ENCODE measurements around the gene ABCB10.

Gene ABCB10

DNA sequence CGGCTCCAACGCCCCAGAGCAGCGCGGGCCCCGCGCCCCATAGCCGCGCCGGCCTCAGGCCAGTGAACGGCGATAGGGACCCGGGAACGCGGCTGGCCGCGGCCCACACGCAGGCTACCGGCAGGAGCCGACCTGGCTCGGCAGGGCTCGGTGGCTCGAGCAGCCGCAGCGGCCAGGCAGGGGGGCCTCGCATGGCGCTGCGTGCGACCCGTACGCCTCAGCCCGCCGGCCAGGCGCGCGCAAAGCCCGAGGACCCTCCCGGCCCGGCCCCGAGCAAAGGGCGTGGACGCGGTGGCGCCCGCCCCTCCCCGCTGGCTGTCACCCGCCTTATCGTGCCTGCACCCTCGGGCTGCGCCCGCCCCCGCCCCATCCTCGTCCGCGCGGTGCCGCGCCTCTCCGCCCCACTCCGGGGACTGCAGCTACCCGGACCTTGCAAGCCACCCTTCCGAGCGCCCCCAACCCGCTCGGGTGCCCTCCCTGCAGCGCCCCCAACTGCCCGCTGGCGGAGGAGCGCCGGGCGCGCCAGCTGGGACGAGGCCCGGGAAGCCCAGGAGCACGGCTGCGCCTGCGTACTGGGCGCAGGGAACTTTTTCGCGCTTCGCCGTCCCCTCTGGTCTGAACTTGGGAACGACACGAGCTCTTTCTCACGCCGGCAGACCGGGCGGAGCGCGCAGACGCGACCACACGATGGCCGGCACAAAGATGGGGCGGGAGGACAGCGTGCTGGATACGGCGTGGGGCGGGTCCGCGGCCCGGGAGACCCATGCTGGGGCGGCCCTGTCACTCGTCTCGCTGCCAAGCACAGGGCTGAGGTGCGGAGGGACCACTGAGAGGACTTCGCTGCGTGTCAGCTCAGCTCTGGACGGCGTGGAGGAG lies at the start of gene ABCB10:
Gene ABCB10 (minus strand): TSS at position 248 of the 876 bp plus-strand sequence. CDS start 55 bp downstream, at position 193.
- Histone ChIP-seq H3K27me3 (ENCODE audit: insufficient read depth, insufficient read length) (no peaks in the 10 kb centered on the region), H3K9me3 (ENCODE audit: insufficient read depth, low read length) (no peaks in the 10 kb centered on the region), H3K4me1 (ENCODE audit: insufficient read depth, insufficient read length) (peaks cover 5% of the 10 kb centered on the region), H3K4me3 (ENCODE audit: insufficient read length, low read depth) (peak within 1 kb of the TSS; percentile 74), H3K36me3 (ENCODE audit: insufficient read depth, insufficient read length, low read length) (peaks cover 14% of the 10 kb centered on the region), H3K9ac (ENCODE audit: insufficient read length, low read depth) (peak within 1 kb of the TSS; percentile 96)
- peak; percentile 99 for DNase-seq (ENCODE audit: low read depth, low spot score)
- no peak for TF ChIP-seq YY1 (IDR thresholded peaks at IDR 0.05; ENCODE audit: insufficient read depth, insufficient read length)
- no peak for TF ChIP-seq ZNF274 (IDR thresholded peaks at IDR 0.05; ENCODE audit: low read depth, low read length)
- no peak for TF ChIP-seq SUZ12 (IDR thresholded peaks at IDR 0.05; ENCODE audit: extremely low read depth, insufficient read depth, insufficient read length)

DNA sequence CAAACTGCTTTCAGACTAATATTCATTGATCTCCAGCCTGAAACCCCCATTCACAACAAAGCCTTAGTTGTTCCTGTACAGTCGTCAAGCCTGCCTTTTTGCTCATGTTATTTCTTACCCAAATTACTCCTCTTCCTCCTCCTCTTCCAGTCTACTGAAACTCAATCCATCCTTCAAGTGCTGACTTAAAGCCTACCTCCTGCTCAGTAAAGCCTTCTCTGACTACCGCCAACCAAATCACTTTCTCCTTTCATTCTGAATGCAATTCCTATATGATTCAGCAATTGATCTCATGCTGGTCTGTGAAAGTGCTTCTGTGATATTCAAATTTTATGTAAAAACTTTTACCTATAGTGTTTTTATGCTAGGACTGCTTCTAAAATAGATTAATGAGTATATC lies 48.9 kb upstream of the ABCB10 start:
- H3K9ac ChIP-seq (ENCODE audit: insufficient read length, low read depth), result no peak overlapping the region
- no peaks in the 10 kb centered on the region for H3K27me3 ChIP-seq (ENCODE audit: insufficient read depth, insufficient read length)
- TF ChIP-seq ZNF274 (IDR thresholded peaks at IDR 0.05; ENCODE audit: low read depth, low read length), result no peak
- TF ChIP-seq SUZ12 (IDR thresholded peaks at IDR 0.05; ENCODE audit: extremely low read depth, insufficient read depth, insufficient read length), result no peak
- no peak for TF ChIP-seq YY1 (IDR thresholded peaks at IDR 0.05; ENCODE audit: insufficient read depth, insufficient read length)
- no peaks in the 10 kb centered on the region for H3K4me1 ChIP-seq (ENCODE audit: insufficient read depth, insufficient read length)
- H3K9me3 ChIP-seq (ENCODE audit: insufficient read depth, low read length), result no peaks in the 10 kb centered on the region
- H3K4me3 ChIP-seq (ENCODE audit: insufficient read length, low read depth), result no peak overlapping the region
- no peak for DNase-seq (ENCODE audit: low read depth, low spot score)
- H3K36me3 ChIP-seq (ENCODE audit: insufficient read depth, insufficient read length, low read length), result peaks cover 91% of the 10 kb centered on the region

DNA sequence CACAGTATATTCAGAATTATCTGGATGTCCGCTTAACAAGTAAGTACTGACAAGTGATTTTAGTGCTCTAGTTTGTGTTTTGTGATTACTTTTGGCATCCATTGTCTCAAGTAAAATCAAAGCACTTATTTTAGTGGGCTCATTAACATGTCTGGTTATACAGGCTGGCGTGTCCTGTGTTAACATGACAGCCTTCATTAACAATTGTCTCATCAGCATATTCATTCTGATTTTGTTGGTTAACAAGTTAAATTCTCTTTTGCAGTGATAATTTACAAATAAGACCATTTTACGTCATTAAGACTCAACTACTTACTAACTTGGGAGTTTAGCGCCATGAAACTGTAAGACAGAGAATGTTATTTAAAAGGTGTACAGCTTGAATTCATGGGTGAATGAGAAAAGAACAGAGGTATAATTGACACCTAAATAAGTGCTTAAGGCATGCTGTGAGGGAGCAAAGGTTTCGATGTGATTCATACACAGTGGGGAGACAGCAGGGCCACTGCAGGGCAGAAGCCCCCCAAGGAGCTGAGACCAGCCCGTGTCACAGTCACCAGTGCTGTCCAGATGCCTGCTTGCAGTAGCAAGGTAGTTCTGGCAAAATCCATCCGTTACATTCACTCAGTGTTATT lies 45.0 kb upstream of the ABCB10 start:
- no peak for DNase-seq (ENCODE audit: low read depth, low spot score)
- no peaks in the 10 kb centered on the region for H3K27me3 ChIP-seq (ENCODE audit: insufficient read depth, insufficient read length)
- TF ChIP-seq ZNF274 (IDR thresholded peaks at IDR 0.05; ENCODE audit: low read depth, low read length) (no peak), SUZ12 (IDR thresholded peaks at IDR 0.05; ENCODE audit: extremely low read depth, insufficient read depth, insufficient read length) (no peak), YY1 (IDR thresholded peaks at IDR 0.05; ENCODE audit: insufficient read depth, insufficient read length) (no peak)
- H3K9me3 ChIP-seq (ENCODE audit: insufficient read depth, low read length), result no peaks in the 10 kb centered on the region
- no peak overlapping the region for H3K9ac ChIP-seq (ENCODE audit: insufficient read length, low read depth)
- H3K36me3 ChIP-seq (ENCODE audit: insufficient read depth, insufficient read length, low read length), result peaks cover 85% of the 10 kb centered on the region
- H3K4me3 ChIP-seq (ENCODE audit: insufficient read length, low read depth), result no peak overlapping the region
- no peaks in the 10 kb centered on the region for H3K4me1 ChIP-seq (ENCODE audit: insufficient read depth, insufficient read length)

DNA sequence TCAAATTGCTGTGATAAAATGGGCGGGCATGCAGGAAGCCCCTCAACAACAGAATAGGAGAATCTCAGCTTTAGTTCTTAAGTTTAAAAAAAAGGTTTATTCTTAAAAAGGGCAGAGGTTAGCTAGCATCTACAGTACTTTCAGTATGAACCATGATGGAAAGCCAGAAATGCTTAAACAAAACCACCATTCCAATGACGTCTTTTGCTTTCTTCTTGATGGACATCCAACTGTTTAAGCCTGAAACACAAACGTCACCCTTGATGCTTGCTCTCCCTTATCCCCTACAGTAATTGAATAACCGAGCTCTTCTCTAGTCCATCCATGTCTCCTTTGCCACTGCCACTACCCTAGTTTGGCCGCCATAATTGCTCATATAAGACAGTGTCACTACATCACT lies 41.7 kb upstream of the ABCB10 start:
- H3K9me3 ChIP-seq (ENCODE audit: insufficient read depth, low read length), result no peaks in the 10 kb centered on the region
- no peak overlapping the region for H3K9ac ChIP-seq (ENCODE audit: insufficient read length, low read depth)
- no peak overlapping the region for H3K4me3 ChIP-seq (ENCODE audit: insufficient read length, low read depth)
- DNase-seq (ENCODE audit: low read depth, low spot score), result no peak
- H3K36me3 ChIP-seq (ENCODE audit: insufficient read depth, insufficient read length, low read length), result peaks cover 61% of the 10 kb centered on the region
- no peaks in the 10 kb centered on the region for H3K4me1 ChIP-seq (ENCODE audit: insufficient read depth, insufficient read length)
- no peak for TF ChIP-seq ZNF274 (IDR thresholded peaks at IDR 0.05; ENCODE audit: low read depth, low read length)
- no peak for TF ChIP-seq SUZ12 (IDR thresholded peaks at IDR 0.05; ENCODE audit: extremely low read depth, insufficient read depth, insufficient read length)
- TF ChIP-seq YY1 (IDR thresholded peaks at IDR 0.05; ENCODE audit: insufficient read depth, insufficient read length), result no peak
- H3K27me3 ChIP-seq (ENCODE audit: insufficient read depth, insufficient read length), result no peaks in the 10 kb centered on the region

DNA sequence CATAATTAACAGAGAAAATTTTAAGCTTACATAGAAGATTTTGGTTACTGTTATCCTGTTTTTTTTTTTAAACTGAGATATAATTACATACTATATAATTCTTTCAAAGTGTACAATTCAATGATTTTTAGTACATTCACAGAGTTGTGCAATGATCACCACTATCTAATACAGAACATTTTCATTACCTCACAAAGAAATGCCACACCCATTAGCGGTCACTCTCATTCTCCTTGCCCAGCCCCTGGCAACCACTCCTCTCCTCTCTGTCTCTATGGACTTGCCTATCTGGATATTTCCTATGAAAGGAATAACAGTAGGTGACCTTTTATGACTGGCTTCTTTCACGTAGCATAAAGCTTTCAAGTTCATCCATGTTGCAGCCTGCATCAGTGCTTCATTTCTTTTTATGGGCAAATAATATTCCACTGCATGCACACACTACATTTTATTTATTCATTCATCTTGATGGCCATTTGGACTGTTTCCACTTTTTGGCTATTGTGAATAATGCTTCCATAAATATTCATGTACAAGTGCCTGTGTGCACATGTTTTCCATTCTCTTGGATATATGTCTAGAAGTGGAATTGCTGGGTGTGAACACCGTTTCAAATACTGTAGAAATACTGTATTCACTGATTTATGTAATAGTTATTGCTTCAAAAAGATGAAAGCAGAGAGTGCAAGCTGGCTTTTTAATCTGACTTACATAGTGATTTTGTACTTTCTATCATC lies 40.9 kb upstream of the ABCB10 start:
- H3K27me3 ChIP-seq (ENCODE audit: insufficient read depth, insufficient read length), result no peaks in the 10 kb centered on the region
- H3K9me3 ChIP-seq (ENCODE audit: insufficient read depth, low read length), result no peaks in the 10 kb centered on the region
- H3K36me3 ChIP-seq (ENCODE audit: insufficient read depth, insufficient read length, low read length), result peaks cover 64% of the 10 kb centered on the region
- no peaks in the 10 kb centered on the region for H3K4me1 ChIP-seq (ENCODE audit: insufficient read depth, insufficient read length)
- no peak for DNase-seq (ENCODE audit: low read depth, low spot score)
- TF ChIP-seq ZNF274 (IDR thresholded peaks at IDR 0.05; ENCODE audit: low read depth, low read length) (no peak), YY1 (IDR thresholded peaks at IDR 0.05; ENCODE audit: insufficient read depth, insufficient read length) (no peak), SUZ12 (IDR thresholded peaks at IDR 0.05; ENCODE audit: extremely low read depth, insufficient read depth, insufficient read length) (no peak)
- no peak overlapping the region for H3K9ac ChIP-seq (ENCODE audit: insufficient read length, low read depth)
- H3K4me3 ChIP-seq (ENCODE audit: insufficient read length, low read depth), result no peak overlapping the region

DNA sequence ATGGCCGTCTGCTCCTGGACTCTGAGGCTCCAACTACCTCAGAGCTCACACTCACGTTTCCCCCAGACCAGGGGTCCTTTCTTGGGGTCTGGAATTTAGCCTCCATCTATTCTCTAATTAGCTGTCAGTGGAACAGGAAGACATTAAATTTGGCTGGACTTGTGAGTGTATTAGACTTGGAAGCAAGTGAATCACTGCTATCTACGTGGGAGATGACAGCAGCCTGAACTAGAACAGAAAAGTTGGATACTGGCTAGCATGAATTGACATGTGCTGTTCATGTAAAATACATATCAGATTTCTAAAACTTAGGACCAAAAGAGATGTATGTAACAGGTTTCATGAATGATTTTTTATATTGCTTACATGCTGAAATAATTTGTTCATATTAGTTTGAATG lies 39.4 kb upstream of the ABCB10 start:
- Histone ChIP-seq H3K4me3 (ENCODE audit: insufficient read length, low read depth) (no peak overlapping the region), H3K4me1 (ENCODE audit: insufficient read depth, insufficient read length) (no peaks in the 10 kb centered on the region), H3K9me3 (ENCODE audit: insufficient read depth, low read length) (no peaks in the 10 kb centered on the region), H3K9ac (ENCODE audit: insufficient read length, low read depth) (no peak overlapping the region), H3K27me3 (ENCODE audit: insufficient read depth, insufficient read length) (no peaks in the 10 kb centered on the region), H3K36me3 (ENCODE audit: insufficient read depth, insufficient read length, low read length) (peaks cover 68% of the 10 kb centered on the region)
- TF ChIP-seq ZNF274 (IDR thresholded peaks at IDR 0.05; ENCODE audit: low read depth, low read length) (no peak), SUZ12 (IDR thresholded peaks at IDR 0.05; ENCODE audit: extremely low read depth, insufficient read depth, insufficient read length) (no peak), YY1 (IDR thresholded peaks at IDR 0.05; ENCODE audit: insufficient read depth, insufficient read length) (no peak)
- DNase-seq (ENCODE audit: low read depth, low spot score), result no peak
